Testis (tissue), 2 donors: ENCODE measurements around the gene RER1.

ENCODE experiments used
- CTCF ChIP-seq, 3 experiments: fragments of 450-650 bp in 2 of 3; fragments of 200-600 bp in 1 of 3; sonication (generic) in 1 of 3; IDR thresholded peaks; one replicate each; pipeline ENCODE4 v1.5.1; 2016 to 2019; ENCODE audit warnings: antibody characterized with exemption in 3 of 3, mild to moderate bottlenecking in 2 of 3, moderate library complexity in 1 of 3
- POLR2A ChIP-seq: fragments of 450-650 bp; IDR thresholded peaks from one replicate; pipeline ENCODE4 v1.6.1; 2017; ENCODE audit warnings: antibody characterized with exemption, mild to moderate bottlenecking, moderate library complexity

- TF ChIP-seq CTCF (IDR thresholded peaks at IDR 0.05) = no peak
- TF ChIP-seq POLR2A = no peak
These were observed 27.2 kb downstream of the RER1 start for GRCh38 chr1:2418791-2419320.
